GM18867 (cell line): Measurements from ENCODE around the gene PRKN.

Experiments used
- ATAC-seq: cut with Tn5 transposase; IDR thresholded peaks from one replicate; pipeline ENCODE4 v1.9.1; 2021; ENCODE audit warnings: mild to moderate bottlenecking, moderate library complexity; ENCODE audit not compliant: unreplicated experiment

Gene PRKN

DNA sequence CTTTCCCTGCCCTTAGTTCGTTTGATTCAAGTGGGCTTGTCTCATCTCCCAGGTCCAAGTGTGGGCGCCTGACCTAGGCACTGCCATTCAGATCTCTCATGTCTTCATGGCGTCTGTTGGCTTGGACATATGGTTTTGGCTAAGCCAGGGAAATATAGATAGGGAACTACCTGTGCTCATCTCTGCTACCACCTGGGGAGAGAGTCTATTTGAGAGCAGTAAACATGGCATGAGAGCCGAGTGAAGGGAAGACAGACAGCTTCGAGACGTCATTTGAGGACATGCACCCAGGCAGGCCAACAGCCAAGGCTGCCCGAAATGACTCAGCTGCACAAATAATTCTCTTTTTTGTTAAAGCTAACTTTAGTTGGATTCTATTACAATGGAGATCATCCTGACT lies 1083.0 kb downstream of the PRKN start:
- no peak for ATAC-seq

DNA sequence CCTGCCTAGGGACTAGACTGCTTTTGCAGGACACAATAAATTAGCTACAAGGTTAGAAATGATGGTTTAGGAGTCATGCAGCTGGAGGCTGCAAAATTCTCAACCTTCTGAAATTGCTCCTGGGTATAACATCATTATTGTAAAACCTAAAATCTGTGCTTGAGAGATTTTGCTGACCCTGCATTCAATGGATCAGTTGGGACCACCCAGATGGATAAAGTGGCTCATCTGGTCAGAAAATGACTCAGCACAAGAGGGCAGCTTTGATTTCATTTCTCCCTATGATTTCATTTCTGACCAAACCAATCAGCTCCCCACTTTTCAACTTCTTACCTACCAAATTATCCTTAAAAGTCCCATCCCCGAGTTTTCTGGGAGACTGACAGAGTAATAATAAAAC lies 1086.4 kb downstream of the PRKN start:
- ATAC-seq, result no peak

- ATAC-seq, result no peak
These were observed 1087.8 kb downstream of the PRKN start for GRCh38 chr6:161639772-161640171.

DNA sequence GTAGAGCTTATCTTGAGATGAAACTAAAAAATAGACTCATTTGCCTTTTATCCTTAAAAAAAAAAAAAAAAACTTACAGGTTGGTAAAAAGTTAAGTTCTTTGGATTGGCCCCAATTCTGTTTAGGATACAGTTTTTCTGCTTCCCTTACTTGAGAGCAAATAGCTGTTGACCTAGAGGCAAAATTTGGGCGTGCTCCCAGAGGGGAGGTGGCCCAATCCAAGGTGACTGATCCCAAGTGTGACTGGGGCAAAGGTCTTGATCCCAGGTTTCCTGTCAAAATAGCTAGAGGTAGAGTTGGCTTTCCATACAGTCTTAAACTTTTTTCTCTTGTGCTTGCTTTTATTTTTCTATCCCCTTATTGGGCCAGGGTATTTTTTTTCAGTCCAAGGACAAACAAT lies 1089.9 kb downstream of the PRKN start:
- no peak for ATAC-seq

DNA sequence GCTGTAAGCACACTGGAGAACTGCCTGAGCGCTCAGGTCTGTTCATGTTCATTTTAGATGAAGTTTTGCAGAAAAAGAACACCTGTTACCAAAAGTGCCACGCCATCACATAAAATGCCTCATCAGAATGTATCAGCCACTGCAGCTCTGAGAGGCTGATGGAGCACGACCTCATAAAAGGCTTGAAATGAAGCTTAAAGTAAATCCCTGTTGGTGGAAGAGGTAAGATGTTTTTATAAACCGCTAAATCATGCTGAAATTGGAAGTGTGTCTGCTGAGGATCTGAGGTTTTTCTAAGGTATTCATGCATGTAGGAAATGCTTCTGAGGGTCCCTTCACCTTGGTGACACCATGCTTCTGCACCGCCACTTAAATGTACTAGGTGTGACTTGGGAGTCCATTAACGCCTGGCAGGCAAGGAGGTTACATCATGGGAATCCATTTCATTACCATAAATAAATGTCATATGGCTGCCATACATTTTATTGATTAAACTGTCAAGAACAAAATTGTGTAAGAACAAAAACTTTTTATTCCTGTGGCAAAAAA lies 1090.6 kb downstream of the PRKN start:
- no peak for ATAC-seq

- no peak for ATAC-seq
These were observed 1091.6 kb downstream of the PRKN start for GRCh38 chr6:161635975-161636374.

- no peak for ATAC-seq
These were observed 1092.7 kb downstream of the PRKN start for GRCh38 chr6:161634916-161635315.

DNA sequence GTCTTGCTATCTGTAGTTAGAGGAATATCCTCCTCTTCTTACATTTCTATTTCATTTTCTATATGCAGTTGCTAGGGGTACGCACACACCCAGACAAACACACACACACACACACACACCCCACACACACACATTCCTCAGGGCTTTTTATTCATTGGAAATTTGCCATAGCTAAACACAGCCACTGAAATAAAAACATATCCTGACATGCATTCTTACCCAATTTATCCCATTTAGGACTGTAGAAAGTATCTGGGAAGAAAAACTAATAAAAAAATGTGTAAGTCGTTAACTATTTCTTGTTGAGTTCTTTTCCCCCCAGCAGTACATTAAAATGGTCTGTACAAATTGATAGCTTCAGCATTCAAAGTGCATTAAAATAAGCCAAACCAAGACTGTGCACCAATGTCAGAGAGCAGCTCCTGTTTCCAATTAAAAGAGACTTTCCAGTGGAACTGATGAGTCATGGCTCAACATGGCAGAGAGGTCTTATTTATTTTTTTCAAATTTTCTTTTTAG lies 1095.8 kb downstream of the PRKN start:
- no peak for ATAC-seq

DNA sequence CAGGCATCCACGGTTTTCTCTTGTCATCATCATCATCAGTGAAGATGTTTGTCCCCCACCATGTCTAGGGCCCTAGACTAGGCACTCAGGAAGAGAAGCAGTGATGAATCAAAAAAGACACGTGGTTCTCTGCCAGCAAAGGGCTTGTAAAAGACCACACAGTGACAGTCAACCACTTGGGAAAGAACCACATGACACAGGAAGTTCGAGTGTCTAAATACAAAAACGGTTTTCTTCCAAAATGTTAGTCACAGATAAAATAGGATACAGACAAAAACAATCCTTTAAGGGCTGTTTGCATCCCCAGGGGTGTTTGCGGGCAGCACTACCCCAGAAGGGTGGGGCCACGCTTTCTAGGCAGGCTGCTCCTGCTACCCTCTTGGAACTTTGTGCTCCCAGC lies 1096.9 kb downstream of the PRKN start:
- ATAC-seq, result no peak

- no peak for ATAC-seq
These were observed 1101.4 kb downstream of the PRKN start for GRCh38 chr6:161626132-161626676.

DNA sequence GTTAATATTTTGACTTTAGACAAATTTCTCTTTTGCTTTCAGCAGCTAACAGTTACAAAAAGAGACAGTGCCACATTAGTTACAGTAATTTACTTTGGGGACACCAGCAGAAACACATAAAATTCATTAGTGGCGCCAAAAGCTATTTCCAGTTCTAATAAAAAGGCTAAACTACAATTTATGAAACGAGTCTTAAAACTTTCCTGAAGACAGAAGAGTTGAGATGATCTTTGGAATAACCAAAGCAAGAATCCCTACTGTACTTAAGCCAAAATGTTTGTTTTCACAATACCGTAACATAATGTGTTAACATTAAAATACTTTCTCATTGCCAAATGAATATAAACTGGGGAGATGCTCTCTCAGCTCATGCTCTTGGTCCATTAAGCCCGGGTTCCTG lies 1103.5 kb downstream of the PRKN start:
- no peak for ATAC-seq

DNA sequence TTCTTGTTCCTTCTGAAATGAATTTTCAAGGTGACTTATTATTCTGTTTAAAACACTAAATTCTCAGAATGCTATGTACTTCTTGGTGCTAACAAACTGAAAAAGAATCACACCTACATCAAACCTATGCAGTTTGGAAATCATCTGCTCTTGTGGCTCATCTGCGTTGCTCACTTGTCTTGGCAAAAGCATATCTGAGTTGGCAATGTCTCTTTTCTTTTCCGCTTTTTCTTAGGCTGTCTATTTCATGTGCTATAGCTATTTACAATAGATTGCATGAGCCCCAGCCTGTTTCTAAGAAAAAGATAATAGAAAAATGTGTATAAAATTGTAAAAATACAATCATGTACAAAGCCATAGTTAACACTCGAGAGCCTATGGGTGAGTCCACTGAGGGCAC lies 1104.8 kb downstream of the PRKN start:
- ATAC-seq, result no peak

- ATAC-seq, result no peak
These were observed 1108.6 kb downstream of the PRKN start for GRCh38 chr6:161618831-161619454.

- ATAC-seq, result no peak
These were observed 1113.9 kb downstream of the PRKN start for GRCh38 chr6:161613711-161614110.

DNA sequence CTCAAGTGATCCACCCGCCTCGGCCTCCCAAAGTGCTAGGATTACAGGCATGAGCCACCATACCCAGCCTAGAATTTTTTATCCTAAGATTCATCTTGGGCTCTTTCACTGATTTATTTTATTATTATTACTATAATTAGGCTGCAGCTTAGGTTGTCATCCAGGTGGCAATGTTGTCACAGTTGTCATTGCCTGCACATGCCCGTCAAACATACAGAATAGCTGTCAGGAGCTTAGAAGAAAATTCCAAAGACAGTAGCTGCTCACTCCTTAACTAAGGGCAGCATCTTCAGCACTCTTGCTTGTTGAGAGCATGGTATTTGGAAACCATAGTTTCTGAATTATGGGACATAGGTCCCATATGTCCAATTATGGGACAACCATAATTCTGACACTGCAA lies 1118.8 kb downstream of the PRKN start:
- no peak for ATAC-seq

- ATAC-seq, result no peak
These were observed 1119.8 kb downstream of the PRKN start for GRCh38 chr6:161607696-161608297.

- ATAC-seq, result no peak
These were observed 1125.2 kb downstream of the PRKN start for GRCh38 chr6:161602359-161602758.

- ATAC-seq, result no peak
These were observed 1128.7 kb downstream of the PRKN start for GRCh38 chr6:161598896-161599295.

DNA sequence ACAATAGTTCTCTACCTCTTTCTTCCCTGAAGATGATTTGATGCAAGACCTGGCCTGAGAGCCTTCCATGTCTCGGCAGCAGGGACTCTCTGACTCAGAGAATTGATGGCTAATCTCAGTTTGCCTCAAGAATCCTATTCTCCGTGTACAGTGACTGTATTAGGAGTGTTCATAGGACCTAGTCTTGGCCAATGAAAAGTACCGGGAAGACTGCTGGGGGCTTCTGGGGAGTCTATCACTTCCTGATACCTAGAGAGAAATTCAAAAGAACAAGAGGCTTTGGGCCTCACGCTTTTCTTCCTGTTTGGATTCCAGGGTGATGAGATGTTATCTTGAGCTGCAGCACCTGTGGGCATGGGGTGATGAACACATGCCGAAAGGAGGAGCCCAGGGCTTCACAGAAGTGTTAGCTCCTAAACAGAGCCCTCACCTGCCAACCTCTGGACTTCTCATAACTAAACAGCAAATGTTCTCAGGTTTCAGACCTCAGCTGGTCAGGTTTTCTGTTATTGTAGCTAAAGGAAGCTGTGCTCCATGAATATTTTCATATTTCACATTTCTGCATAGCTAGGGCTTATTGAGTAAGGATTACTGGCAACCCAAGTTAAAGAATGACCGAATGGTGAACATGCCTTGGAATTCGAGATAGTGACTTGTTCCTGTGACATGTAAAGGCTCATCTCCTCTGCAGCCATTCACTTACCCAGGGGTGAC lies 1130.6 kb downstream of the PRKN start:
- ATAC-seq, result no peak

GRCh38 chr6:161594412-161594811 lies 1133.2 kb downstream of the PRKN start:
- no peak for ATAC-seq

DNA sequence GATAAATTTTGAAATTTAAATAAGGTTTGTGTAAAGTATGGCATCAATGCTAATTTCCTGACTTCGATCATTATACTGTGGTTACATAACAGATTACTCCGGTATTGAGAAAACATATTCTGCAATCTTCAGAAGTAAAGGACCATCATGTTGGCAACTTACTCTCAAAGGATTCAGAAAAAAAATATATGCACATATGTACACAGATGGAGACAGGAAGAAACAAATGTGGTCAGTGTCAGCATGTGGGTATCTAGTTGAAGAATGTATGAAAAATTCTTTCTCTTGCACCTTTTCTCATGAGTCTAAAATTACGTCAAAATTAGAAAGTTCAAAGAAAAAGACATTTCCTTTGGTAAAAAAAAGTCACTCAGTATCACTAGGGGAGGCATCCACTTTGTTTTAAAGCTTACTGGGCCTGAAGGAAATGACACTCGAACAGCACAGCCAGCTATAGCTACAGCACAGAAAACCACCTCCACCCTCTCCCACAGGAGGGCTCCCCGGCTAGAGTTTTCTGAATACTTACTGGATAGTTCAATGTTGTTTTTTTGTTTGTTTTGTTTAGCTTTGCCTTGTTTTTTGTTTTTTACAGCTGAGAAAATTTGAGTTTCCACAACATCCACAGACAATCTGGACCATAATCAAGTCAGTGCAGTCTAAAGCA lies 1136.5 kb downstream of the PRKN start:
- no peak for ATAC-seq
